Stomach smooth muscle (tissue), 2 donors: ENCODE data around the gene EDIL3.

Experiments used
- H3K27ac ChIP-seq: one replicate; pipeline ENCODE4 v1.7.0; 2013; ENCODE audit warnings: mild to moderate bottlenecking, low read length, inconsistent platforms
- H3K27me3 ChIP-seq, 2 donors: one replicate each; pipeline ENCODE4 v1.7.0; 2013; ENCODE audit warnings: low read length in 2 of 2; ENCODE audit not compliant: insufficient read depth in 2 of 2, control insufficient read depth in 1 of 2
- H3K36me3 ChIP-seq, 2 donors: one replicate each; pipeline ENCODE4 v1.7.0; 2013; ENCODE audit warnings: low read length in 2 of 2; ENCODE audit not compliant: control insufficient read depth in 2 of 2, insufficient read depth in 2 of 2
- H3K4me1 ChIP-seq: one replicate; pipeline ENCODE4 v1.7.0; 2013; ENCODE audit warnings: low read length; ENCODE audit not compliant: control insufficient read depth, insufficient read depth
- H3K4me3 ChIP-seq, 2 donors: one replicate each; pipeline ENCODE4 v1.7.0; 2013; ENCODE audit warnings: low read length in 2 of 2
- H3K9ac ChIP-seq, 2 donors: one replicate each; pipeline ENCODE4 v1.7.0; 2013; ENCODE audit warnings: low read length in 2 of 2, mild to moderate bottlenecking in 1 of 2
- H3K9me3 ChIP-seq, 2 donors: one replicate each; pipeline ENCODE4 v1.7.0; 2013; ENCODE audit warnings: low read length in 2 of 2; ENCODE audit not compliant: control insufficient read depth in 2 of 2
- donor health status: healthy.
- donor health status: Pancreatic carcinoma.

Gene EDIL3

DNA sequence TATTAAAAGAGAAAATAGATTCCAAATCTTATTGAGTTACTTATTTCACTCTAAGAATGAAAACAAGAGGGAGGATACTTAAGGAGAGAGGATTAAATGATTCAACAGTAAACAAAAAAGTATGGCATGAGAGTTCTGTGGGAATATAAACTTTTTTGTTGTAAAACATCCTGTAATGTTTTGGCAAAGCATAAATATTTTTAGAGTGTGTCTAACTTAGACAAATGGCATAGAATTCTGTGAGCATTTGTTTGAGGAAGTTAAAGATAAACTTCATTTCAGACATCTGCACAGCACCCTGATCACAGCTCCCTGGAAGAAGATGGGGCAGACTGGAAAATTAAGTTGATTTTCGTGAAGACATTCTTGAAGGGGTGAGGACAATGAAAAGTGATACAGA lies 417.3 kb downstream of the EDIL3 start:
- no peaks in the 10 kb centered on the region for H3K4me1 ChIP-seq

DNA sequence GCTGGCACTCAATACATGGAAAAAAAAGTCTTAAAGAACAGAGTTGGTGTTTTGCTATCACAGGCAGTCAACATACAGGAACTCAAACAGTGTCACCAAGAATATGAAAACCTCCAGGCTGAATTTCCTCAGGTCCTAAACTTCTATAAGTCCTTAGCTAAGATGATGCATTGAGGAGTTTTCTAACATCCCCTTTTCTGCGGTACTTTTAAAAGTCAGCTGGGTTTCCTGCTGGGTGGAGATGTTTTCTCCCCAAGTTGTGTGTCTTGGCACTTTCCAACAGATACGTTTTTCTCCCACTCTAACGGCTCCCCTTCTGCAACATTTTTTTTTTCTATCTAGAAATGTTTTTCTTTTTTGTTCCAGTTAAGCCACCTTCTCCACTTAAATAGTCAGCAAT lies 419.2 kb downstream of the EDIL3 start:
- Histone ChIP-seq H3K9ac (no peak overlapping the region), H3K4me1 (no peaks in the 10 kb centered on the region), H3K9me3 (no peaks in the 10 kb centered on the region), H3K27me3 (no peaks in the 10 kb centered on the region), H3K4me3 (no peak overlapping the region), H3K36me3 (no peaks in the 10 kb centered on the region), H3K27ac (no peak overlapping the region)

More for the DNA sequence above, 417.3 kb downstream of the EDIL3 start:
- Histone ChIP-seq H3K27me3 (no peaks in the 10 kb centered on the region), H3K9me3 (no peaks in the 10 kb centered on the region), H3K4me3 (no peak overlapping the region), H3K27ac (no peak overlapping the region), H3K36me3 (no peaks in the 10 kb centered on the region), H3K9ac (no peak overlapping the region)

DNA sequence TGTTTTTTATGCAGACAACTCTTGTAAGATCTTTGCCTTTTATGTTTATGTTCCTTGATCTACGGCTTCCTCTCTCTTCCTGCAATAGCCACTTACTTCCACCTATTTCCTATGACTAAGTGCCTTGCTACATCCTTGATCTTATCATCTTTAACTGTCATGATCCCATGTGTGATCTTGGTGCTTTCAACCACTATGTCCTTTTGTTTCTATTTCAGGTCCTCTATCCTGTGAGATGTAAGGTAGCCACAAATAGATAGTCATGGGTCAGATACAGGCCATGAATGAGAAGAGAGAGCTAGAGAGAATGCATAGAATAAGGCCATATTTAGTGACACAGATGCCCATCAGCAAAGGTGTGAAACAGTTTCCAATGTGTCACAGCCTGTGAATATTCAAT lies 420.4 kb downstream of the EDIL3 start:
- no peak overlapping the region for H3K4me3 ChIP-seq
- no peak overlapping the region for H3K27ac ChIP-seq

DNA sequence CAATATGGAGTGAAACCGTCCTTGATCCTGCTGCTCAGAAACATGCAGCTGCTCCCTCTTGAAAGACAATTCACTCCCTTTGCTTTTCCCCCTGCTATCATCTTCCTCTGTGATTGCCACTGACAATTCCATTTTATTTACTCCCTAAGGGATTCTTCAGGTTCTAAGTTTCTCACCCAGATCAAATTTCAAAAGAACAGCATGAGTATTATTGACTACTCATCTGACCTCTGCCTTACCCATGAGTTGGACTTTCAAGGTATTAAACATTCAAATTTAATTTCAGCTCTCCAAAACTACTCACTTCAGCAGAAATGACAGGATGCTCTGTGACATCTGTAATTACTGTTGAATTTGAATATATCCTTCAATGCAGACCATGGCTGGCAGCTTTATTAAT lies 427.5 kb downstream of the EDIL3 start:
- Histone ChIP-seq H3K27ac (no peak overlapping the region), H3K9ac (no peak overlapping the region), H3K9me3 (no peaks in the 10 kb centered on the region), H3K27me3 (no peaks in the 10 kb centered on the region), H3K4me3 (no peak overlapping the region), H3K4me1 (no peaks in the 10 kb centered on the region), H3K36me3 (no peaks in the 10 kb centered on the region)

More for the DNA sequence above, 420.4 kb downstream of the EDIL3 start:
- H3K36me3 ChIP-seq, result no peaks in the 10 kb centered on the region
- H3K27me3 ChIP-seq, result no peaks in the 10 kb centered on the region
- no peaks in the 10 kb centered on the region for H3K9me3 ChIP-seq
- no peak overlapping the region for H3K9ac ChIP-seq
- no peaks in the 10 kb centered on the region for H3K4me1 ChIP-seq

DNA sequence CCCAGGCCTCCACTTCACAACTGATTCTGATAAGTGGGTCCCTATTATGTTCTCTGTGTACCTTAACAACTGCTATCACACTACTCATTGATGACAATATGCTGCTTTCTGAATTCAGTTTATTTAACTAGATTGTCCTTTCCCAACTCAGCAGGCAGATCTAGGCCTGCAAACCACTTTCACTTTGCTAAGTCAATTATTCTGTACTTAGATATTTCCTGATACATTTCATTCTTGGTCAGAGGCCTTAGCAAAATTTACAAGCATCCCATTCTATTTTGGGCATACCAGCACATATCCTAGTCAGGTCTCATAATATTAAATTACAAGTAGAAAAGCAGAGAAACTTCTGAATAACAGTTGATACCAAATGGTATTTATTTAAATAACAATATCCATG lies 428.3 kb downstream of the EDIL3 start:
- H3K9me3 ChIP-seq, result no peaks in the 10 kb centered on the region
- H3K27me3 ChIP-seq, result no peaks in the 10 kb centered on the region
- no peak overlapping the region for H3K9ac ChIP-seq
- no peak overlapping the region for H3K27ac ChIP-seq
- H3K4me3 ChIP-seq, result no peak overlapping the region
- H3K4me1 ChIP-seq, result no peaks in the 10 kb centered on the region
- H3K36me3 ChIP-seq, result no peaks in the 10 kb centered on the region

- Histone ChIP-seq H3K4me1 (no peaks in the 10 kb centered on the region), H3K4me3 (no peak overlapping the region), H3K36me3 (no peaks in the 10 kb centered on the region), H3K9me3 (no peaks in the 10 kb centered on the region), H3K9ac (no peak overlapping the region), H3K27ac (no peak overlapping the region), H3K27me3 (no peaks in the 10 kb centered on the region)
Measured at GRCh38 chr5:83955916-83956315, 428.8 kb downstream of the EDIL3 start.

GRCh38 chr5:83947763-83948162 lies 436.9 kb downstream of the EDIL3 start:
- H3K4me3 ChIP-seq, result no peak overlapping the region
- H3K9ac ChIP-seq, result no peak overlapping the region
- no peaks in the 10 kb centered on the region for H3K9me3 ChIP-seq
- H3K27me3 ChIP-seq, result no peaks in the 10 kb centered on the region
- no peaks in the 10 kb centered on the region for H3K36me3 ChIP-seq
- H3K27ac ChIP-seq, result no peak overlapping the region
- no peaks in the 10 kb centered on the region for H3K4me1 ChIP-seq

DNA sequence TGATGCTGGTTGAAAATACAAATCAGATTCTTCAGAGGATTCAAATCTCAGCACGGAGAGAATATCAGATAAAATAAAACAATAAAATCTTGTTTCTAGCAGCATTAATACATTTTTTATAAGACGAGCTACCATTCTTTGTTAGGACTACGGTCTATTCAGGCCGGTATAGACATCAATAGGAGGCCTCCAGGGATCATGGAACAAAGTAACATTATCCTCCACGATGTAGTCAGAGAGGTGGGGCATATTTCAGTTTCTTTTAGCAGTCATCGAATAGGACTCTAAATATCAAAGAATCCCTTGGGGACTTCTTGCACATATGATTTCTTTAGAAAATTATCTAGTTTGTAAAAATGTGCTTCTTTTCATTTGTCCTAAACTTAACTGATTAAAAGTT lies 438.2 kb downstream of the EDIL3 start:
- no peaks in the 10 kb centered on the region for H3K9me3 ChIP-seq
- H3K4me1 ChIP-seq, result no peaks in the 10 kb centered on the region
- no peak overlapping the region for H3K9ac ChIP-seq
- H3K27ac ChIP-seq, result no peak overlapping the region
- H3K4me3 ChIP-seq, result no peak overlapping the region
- no peaks in the 10 kb centered on the region for H3K36me3 ChIP-seq
- no peaks in the 10 kb centered on the region for H3K27me3 ChIP-seq

- Histone ChIP-seq H3K9me3 (no peaks in the 10 kb centered on the region), H3K36me3 (no peaks in the 10 kb centered on the region), H3K27ac (no peak overlapping the region), H3K27me3 (no peaks in the 10 kb centered on the region), H3K4me3 (no peak overlapping the region), H3K9ac (no peak overlapping the region), H3K4me1 (no peaks in the 10 kb centered on the region)
Measured at GRCh38 chr5:83942155-83942554, 442.5 kb downstream of the EDIL3 start.

DNA sequence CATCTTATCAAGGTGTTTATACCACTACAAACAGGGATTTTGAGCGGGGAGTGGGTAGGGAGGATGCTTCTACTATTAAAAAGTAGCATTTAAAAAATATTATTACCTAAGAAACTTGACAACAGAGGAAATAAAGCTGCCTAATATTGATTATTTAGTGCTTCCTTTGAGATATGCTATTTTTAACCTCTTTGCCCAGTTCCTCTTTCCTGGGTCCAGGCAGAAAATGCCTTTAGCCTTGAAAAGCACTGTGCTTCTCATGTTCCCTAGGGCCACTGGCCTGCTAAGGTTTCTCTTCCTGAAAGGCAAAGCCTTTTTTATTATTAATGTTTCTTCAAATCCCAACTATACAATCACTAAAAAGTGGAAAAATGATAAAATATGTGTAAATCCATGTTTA lies 446.8 kb downstream of the EDIL3 start:
- Histone ChIP-seq H3K9ac (no peak overlapping the region), H3K4me3 (no peak overlapping the region), H3K4me1 (no peaks in the 10 kb centered on the region), H3K27ac (no peak overlapping the region), H3K36me3 (no peaks in the 10 kb centered on the region), H3K9me3 (no peaks in the 10 kb centered on the region), H3K27me3 (no peaks in the 10 kb centered on the region)

GRCh38 chr5:83931969-83932368 lies 452.7 kb downstream of the EDIL3 start:
- H3K36me3 ChIP-seq, result no peaks in the 10 kb centered on the region
- H3K27ac ChIP-seq, result no peak overlapping the region
- H3K9ac ChIP-seq, result no peak overlapping the region
- no peaks in the 10 kb centered on the region for H3K9me3 ChIP-seq
- H3K4me1 ChIP-seq, result no peaks in the 10 kb centered on the region
- no peak overlapping the region for H3K4me3 ChIP-seq
- H3K27me3 ChIP-seq, result no peaks in the 10 kb centered on the region
